Putamen (tissue), 1 donor: ENCODE data around the gene IFITM10.
"Not testable (repeated sequence)": the region's sequence is repeated elsewhere in the genome, so short reads cannot be mapped to it uniquely, and the experiment has no call there.

Source experiments
- DNase-seq: peaks from one replicate; pipeline ENCODE4 v3.0.0-alpha.2; 2016; ENCODE audit warnings: low spot score

Gene IFITM10

GRCh38 chr11:1690167-1691025 is 60.0 kb downstream of the IFITM10 start:
- no peak for DNase-seq

- not testable (repeated sequence) for DNase-seq
These were observed 60.9 kb downstream of the IFITM10 start for GRCh38 chr11:1689250-1690166.

GRCh38 chr11:1688336-1688947 is 62.0 kb downstream of the IFITM10 start:
- not testable (repeated sequence) for DNase-seq

GRCh38 chr11:1686220-1686619 is 64.2 kb downstream of the IFITM10 start:
- DNase-seq, result not testable (repeated sequence)

GRCh38 chr11:1684886-1685874 is 65.2 kb downstream of the IFITM10 start:
- not testable (repeated sequence) for DNase-seq

- DNase-seq, result not testable (repeated sequence)
These were observed 66.4 kb downstream of the IFITM10 start for GRCh38 chr11:1683904-1684572.

GRCh38 chr11:1683216-1683615 is 67.2 kb downstream of the IFITM10 start:
- DNase-seq, result not testable (repeated sequence)
